HG03066 (cell line): ENCODE measurements around the gene CCDC175.
A peak's percentile ranks its signal among the peaks of the same experiment; 100 is the strongest.

Experiments used
- ATAC-seq: cut with Tn5 transposase; IDR thresholded peaks from one replicate; pipeline ENCODE4 v1.9.1; 2021; ENCODE audit warnings: low read depth; ENCODE audit not compliant: unreplicated experiment

Gene CCDC175

DNA sequence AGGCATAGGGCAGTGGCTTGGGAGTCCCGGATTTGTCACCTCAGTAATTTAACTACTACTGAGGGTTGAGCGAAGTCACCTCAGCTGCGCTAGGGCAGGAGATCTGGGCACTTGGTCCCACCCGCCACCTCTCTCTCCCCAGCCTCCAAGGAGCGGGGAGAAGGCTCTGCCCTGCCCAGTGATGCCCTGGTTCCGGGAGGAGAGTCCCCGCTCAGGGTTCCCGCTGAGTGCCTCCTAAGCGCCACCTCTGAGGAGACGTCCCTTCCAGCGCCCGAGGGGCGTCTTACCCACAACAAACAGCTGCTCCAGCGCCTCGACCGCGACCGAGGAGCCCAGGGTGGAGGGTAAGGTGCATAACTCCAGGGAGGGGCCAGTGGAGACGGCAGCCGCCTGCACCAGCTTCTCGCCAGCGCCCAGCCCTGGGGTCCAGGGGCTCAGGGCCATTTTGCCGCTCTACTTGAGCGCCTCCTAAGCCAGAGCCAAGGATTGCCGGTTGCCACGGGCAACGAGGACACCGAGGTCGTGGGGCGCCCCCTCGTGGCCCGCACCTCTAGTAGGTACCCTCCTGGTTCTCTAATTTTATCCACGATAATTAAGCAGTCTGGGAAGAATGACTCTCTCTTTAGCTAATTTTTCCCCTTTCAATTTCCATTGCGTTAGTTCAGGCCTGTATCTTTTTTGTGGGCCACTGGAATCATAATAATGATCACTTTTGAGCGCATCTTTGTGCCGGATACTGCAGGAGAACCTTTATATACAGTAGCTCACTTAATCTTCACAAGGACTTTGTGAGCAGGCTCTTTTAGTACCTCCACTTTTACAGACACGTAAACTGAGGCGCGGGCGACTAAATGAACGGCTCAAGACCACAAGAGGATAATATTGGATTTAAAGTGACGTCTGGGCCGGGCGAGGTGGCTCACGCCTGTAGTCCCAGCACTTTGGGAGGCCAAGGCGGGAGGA is at the start of gene CCDC175:
Gene CCDC175, minus strand, starts transcription at position 481 of the 963 bp plus-strand sequence. Its CDS starts 37 bp downstream, at position 444.
- ATAC-seq: peak; percentile 98

DNA sequence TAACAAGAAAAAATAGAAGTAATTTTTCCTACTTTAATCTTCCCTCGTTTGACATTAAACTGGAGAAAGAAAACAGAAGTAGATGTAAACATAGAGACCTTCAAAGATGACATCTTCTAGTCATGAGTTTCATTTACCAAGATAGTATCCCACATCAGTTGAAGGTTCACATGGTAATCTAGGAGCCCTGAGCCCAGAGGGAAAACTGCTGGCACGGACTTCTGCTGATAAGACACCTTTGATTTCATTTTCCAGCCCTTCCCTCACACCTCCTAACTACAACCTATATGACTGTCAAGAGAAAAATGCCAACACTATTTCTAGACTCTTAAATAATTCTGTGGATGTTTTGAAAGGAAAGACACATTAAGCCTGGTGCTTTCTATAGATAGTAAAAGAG is 46.0 kb upstream of the CCDC175 start:
- ATAC-seq: no peak

DNA sequence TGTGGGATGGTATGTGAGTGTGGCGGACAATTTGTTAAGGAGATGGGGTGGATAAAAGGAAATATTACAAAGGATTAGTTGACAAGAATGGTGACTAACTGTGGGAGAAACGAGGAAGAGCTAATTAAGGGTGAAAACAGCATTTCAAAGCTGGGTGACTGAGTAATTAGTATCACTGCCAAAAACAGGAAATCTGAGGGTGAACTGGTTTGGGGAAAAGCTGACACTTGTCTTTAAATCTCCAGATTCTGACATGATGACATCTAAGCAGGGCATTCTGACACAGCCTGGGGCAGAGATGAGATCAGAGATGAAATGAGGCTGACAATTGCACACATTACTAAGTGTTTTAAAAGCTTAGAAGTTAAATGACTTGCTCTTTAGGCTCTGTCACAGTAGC is 42.4 kb upstream of the CCDC175 start:
- no peak for ATAC-seq

DNA sequence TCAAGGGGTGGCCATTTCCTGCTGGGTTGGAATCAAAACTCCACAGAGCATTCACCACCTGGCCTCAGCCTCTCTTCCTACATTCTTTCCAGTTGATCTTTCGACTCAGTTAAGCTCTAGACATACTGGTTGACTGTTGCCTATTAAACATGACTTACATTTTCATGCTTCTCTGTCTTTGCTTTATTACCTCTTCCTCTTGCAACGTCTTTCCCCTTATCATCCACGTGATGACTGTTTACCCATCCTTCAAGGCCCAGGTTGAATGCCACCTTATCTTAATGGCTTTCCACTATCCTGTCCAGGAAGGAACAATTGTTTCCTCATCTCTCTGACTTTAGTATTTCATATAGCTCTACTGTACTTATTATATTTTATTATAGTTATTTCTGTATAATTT is 24.4 kb upstream of the CCDC175 start:
- ATAC-seq: no peak

DNA sequence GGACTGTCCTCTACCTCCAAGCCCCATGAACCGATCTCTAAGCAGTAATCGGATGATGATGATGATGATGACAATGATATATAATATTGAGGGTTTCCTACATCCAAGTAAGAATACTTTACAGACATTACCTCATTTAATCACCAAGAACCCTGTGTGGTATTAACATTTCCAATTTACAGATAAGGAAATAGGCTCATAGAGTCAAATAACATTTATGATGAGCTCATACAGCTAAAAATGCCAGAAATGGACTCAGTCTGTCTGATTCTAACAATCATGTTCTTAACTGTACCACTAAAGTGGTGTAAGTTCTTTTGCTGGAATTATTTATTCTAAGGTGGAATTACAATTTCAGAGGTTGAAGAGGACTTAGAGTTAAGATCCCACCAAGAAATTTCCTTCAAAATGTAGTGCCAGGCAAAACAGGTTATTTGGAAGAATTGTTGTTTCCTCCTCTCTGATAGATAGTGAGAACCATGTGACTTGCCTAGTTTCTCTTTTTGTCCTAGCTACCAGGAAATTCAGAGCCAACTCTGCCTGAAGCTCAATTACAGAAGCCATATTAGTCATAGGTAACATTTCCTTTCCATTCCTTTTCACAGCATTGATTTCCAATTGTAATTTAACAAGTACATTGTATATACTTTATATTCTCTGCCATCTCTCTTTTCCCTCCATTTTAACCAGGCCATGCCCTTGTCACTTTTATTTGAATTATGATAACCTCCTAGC is 23.8 kb upstream of the CCDC175 start:
- ATAC-seq: no peak

DNA sequence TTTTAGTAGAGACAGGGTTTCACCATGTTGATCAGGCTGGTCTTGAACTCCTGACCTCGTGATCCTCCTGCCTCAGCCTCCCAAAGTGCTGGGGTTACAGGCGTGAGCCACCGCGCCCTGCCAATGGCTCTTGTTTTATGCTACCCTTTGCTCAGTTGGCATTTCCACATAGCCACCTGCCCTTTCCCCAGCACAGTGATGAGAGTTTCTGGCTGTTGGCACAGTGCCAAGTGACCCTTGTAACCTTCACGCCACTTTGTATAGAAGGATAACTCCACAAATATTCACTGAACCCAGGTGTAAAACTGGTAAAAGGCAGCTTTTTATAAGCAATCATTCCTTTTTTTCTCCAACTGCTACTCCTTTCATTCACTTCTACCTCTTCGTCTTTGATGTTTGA is 18.5 kb upstream of the CCDC175 start:
- no peak for ATAC-seq

DNA sequence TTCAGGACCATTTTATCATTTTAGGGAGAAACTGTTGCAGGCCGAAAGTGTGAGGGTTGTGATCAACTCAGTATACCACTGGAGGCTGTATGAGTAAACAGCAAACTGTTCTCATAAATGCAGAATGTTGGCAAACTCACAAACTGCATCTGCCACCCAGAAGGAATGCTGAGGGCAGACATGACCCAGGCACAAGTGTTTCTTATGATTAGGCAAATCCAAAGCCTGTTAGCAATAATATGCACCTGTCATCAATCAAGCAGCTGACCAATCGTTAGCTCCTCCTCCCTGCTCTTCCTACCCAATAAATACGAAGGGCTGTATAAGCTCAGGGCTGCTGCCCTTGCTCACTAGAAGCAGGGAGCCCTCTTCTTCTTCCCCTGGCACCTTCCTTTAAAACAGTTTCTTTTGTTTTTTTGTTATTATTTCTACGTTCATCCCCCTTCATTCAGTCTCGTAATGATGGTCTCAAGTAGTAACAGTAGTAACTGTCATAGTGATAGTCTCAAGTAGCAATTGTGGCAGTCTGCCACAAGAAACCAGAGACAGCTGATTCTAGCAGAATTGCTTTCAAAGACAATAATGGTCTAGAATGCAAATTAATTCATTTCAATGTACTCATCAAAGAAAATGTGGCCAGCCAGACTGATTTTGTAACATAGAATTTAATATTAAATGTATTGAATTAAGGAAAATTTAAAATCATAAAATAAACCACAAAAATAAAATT is 15.2 kb upstream of the CCDC175 start:
- no peak for ATAC-seq

DNA sequence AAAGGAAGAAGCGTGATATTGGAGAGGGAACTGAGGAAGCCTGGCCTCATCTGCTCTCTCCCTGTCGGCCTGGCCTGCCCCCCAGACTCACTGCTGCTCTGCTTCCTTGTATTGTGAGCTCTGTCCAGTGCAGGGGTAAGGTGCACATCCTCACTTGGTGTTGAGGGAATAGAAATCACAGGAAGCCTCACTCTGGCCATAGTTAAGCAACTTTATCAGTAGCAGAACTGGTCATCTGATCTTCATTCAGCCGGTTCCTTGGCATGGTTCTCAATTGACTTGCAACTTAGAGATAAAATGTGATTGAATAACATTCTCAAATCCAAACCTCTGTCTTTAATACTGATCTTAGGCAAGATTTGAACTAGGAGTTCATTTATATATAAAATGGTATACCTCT is 11.5 kb upstream of the CCDC175 start:
- no peak for ATAC-seq

DNA sequence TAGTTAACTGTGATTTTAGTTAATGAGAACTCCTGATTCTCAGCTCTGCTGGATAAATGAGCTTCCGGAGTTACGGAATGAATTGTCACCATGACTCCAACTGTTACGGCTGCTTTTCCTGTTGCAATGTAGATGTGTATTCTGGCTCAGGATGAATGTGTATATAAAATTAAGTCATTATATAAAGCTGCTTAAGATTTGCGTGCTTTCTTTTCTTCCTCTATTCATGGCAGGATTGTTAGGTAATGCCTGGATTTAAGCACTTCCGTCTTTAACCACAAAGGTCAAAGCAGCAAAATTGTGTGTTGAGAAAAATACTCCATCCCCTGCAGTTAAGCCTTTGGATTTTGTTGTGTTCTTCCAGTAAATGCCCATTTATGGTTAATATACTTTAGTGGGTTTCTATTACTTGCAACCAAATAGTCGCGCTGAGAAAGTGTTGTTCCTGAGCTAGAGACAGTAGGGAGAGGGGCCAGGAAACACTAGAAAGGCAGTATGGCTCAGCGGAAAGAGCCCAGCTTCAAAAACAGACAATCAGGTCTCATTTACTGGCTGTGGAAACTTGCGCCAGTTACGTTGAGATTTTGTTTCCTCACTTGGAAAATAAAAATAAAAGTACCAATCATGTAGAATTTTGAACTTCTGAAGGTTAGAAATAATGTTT is 9.4 kb upstream of the CCDC175 start:
- no peak for ATAC-seq

DNA sequence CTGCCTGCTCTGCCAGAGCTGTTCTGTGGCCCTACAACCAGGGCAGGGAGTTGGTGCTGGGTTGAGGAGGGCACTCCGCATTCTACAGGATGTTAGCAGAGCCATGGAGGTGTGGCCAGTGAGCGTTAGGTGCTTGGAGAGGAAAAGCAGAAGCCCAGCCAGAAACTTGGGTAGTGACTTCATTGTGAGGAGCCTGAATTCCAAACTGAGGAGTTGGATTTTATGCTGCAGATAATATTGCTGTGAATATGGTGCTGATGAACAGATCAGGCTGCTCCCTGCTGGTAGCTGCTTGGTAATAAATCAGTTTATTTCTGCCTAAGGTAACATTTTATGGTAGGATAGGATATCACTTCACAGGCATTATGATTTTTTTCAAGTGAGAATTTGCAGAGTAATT is 7.1 kb upstream of the CCDC175 start:
- ATAC-seq: no peak

DNA sequence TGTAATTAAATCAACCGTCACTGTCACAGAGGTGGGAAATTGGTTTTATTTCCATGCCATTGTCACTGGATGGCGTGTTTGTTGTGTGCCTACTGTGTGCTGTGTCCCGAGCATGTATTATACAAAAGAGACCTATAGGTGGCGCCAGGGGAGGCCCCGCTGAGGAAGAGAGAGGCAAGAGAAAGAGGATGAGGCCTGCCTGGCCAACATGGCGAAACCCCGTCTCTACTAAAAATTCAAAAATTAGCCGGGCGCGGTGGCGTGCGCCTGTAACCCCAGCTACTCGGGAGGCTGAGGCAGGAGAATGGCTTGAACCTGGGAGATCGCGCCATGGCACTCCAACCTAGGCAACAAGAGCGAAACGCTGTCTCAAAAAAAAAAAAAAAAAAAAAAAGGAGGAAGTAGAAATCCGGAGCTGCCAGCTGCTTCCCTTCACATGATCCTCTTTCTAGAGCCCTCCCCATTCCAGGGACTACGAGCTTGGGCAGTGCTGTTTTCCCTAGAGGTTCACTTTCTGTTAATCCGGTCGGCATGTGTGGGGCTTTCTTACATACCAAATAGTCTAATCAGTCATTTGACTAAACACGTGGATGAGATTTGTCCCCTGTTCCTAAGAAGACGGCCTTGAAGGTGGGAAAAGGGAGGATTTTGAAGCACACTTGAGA is 6.4 kb upstream of the CCDC175 start:
- ATAC-seq: no peak

DNA sequence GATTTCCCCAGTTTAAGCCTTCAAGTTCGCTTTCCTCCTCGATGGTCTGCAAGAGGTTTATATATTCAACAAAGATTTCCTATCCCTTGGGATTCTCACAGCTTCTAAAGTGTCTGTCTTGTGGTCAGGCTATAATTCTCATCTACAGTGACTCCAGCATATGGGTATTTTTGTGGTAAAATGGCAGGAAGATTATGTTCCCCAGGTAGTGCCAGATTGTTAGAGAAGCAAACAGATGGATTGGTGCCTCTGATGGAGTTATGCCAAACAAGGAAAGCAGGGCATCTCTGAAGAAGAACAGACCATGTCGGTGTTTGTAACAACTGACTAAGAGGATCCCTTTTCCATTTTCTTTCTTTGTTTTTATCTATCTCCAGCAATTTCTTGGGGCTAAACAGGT is 5.5 kb upstream of the CCDC175 start:
- ATAC-seq: no peak

DNA sequence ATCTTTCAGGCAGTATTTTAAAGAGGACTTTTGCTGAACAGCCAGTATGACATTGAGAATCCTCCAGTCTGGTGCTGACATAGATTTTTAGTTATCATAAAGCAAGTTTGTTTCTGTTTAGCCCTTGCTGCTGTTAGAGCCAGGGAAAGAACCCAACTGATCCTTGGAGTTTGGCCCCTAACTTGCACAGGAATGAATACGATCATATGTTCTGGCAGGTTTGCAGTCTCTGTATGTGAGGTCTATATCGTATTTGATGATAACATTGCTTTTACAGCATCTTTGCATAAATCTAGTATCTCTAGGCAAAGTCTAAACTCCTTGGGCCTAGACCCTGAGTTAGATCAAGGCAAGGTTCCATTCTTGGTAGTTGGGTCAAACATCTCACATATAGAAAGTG is 4.3 kb upstream of the CCDC175 start:
- ATAC-seq: no peak

DNA sequence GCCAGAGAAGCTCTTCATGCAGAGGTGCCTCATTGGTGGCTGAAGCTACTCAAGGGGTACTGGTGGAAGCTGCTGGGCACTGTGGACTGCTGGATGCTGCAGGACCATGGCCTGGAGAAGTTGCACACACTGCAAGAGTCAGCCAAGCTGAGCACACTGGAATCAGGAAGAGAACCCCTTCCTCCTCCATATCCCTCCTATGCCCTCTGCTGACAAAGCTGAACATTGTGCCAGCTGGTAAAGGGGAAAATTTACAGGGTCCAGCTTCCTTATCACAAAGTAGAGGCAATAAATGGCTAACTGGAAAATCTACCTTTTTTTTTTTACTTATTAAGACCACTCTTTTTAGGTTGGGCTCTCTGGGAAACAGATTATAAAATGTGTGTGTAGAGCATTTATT is 6.5 kb downstream of the CCDC175 start:
- no peak for ATAC-seq

DNA sequence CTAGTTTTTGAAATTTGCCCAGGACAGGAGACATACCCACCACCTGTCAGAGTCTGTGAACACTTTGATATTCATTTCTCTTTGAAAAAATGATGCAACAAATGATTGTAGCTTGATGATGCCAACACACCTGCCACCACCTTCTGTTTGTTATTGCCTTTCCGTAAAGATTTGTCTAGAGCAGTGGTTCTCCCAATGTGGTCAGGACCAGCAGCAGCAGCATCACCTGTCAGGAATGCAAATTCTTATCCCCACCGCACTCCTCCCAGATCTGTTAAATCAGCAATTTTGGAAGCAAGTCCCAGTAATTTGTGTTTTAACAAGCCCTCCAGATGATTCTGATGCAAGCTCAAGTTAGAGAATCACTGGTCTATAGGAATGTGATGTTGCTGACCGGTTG is 9.9 kb downstream of the CCDC175 start:
- no peak for ATAC-seq

DNA sequence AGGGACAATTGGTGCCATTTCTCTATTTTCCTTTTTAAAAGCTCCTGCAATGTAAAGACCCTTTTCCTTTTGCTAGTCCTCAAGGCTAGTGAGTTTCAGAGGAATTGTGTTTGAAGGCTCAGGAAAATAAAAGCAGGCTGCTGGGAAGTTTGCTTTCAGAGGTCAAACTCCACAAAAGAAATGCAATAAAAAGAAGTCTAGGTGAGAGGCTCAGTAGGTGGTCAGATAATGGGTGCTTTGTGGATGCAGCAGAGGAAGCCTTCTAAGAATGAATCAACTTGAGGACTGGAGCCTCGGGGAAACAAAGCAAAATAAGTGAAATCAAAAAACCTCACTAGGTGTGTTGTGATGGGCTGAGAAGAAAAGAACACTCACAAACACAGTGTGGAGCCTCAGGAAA is 10.3 kb downstream of the CCDC175 start:
- ATAC-seq: no peak

DNA sequence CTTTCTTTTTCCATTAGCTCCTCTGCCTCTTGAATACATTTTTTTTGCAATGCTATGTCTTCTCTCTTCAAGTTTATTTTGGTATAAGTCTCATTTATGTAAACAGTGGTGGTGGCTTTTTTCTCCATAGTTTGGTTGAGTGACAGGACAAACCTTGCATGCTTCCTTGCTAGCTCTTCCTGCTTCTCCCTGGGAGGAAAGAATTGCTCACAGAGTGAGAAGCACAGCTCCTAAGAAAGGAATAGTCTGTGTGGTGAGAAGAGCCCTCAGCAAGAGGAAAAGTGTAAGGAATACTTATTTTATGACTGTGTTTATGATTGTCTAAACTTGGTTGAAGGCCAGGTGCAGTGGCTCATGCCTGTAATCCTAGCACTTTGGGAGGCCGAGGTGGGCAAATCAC is 11.5 kb downstream of the CCDC175 start:
- no peak for ATAC-seq

DNA sequence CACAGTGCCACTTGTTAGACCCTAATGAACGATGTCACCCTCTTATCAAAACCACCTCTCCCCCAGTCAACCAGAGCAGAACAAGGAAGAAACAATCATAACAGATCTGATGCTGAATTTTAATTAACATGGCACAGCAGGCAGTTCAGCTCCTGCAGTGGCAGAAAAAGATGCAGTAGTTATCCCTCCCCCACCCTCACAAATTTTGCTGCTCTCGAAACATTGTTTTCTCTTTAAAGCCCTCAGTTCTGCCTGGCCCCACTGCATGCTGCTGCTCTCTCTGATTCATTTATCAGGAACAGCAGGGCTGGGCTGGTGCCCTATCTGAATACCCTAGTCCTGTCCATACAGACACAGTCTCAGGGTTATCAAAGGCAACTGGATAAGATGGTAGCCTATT is 12.2 kb downstream of the CCDC175 start:
- ATAC-seq: no peak

DNA sequence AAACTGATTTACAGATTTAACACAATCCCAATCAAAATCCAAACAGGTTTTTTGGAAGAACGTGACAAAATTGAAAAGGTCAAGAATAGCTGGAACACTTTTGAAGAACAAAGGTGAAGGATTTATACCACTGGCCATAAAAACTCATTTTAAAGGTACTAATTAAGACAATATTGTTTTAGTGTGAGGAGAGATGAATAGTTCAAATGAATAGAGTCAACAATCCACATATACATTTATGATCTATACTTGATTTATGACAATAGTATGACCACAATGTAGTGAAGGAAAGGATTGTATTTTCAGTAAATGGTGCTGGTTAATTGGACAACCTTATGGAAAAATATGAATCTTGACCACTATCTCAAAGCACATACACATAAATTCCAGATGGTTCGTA is 29.3 kb downstream of the CCDC175 start:
- ATAC-seq: no peak

DNA sequence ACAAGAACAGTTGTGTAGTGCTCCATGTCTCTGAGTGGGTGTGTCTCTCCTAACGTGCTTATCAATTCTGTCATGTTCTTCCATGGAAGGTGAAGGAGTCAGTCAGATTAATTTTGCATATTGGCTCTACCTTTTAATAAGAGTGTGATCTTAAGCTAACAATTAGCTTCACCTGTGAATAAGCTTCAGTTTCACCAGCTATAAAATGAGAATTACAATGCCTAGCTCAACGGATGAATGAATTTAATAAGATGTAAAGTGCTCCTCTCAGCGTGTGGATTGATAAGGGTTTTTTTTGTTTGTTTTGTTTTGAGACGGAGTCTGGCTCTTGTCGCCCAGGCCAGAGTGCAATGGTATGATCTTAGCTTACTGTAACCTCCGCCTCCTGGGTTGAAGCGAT is 32.7 kb downstream of the CCDC175 start:
- no peak for ATAC-seq
